Astrocyte of the cerebellum (primary cell): ENCODE measurements around the gene ANKRD60.

ENCODE experiments used
- DNase-seq: peaks from one replicate; pipeline ENCODE4 v3.0.0-alpha.2; 2011; ENCODE audit warnings: low read depth
- H3K4me3 ChIP-seq: 2 replicates; pipeline ENCODE4 v1.5.1; 2011; ENCODE audit warnings: mild to moderate bottlenecking, low read depth, low read length, moderate library complexity
- CTCF ChIP-seq: IDR thresholded peaks from 2 replicates; pipeline ENCODE4 v1.5.1; 2012; ENCODE audit warnings: low read length, low read depth, moderate library complexity, mild to moderate bottlenecking; ENCODE audit errors: missing control alignments
- in situ Hi-C: cut with HindIII; loops from 2 replicates; pipeline ENCODE4 v1.10.0; 2017; ENCODE audit warnings: low sequenced_read_pairs

ANKRD60 gene

DNA sequence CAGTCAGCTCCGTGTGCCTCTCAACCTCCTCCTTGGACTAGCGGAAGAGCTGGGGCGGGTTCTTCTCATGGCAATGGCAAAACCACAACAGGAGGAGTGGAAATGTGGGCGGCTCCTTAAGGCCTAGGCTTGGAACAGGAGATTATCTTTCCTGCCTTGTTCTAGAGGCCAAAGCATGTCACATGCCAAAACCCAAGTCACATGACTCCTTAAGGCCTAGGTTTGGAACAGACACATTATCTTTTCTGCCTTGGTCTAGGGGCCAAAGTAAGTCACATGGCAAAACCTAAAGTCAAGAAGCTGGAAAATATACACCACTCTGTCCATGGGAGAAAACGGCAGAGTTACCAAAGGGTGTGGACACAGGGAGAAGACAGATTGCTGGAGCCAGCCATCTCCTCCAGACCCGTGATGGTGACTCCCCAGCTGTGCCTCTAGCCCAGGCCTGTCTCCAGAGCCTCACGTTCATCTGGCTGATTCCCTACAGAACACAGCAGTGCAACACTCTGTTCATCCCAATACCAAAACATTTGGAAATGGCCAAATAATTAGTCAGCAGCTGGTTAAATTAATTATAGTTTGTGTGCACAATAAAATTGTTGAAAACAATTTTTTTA is 34.2 kb downstream of the ANKRD60 start:
- no peak overlapping the region for H3K4me3 ChIP-seq
- no peak for DNase-seq
- no peak for TF ChIP-seq CTCF
- in situ Hi-C loops = loop anchor here (25.0 kb wide), 1 partner anchor 682 kb away; no protein-coding TSS in a partner anchor

GRCh38 chr20:58192567-58192966 is 35.9 kb downstream of the ANKRD60 start:
- no peak for DNase-seq
- in situ Hi-C loops = loop anchor here (25.0 kb wide), 1 partner anchor 680 kb away; no protein-coding TSS in a partner anchor
- no peak overlapping the region for H3K4me3 ChIP-seq
- TF ChIP-seq CTCF = peak; percentile 53

DNA sequence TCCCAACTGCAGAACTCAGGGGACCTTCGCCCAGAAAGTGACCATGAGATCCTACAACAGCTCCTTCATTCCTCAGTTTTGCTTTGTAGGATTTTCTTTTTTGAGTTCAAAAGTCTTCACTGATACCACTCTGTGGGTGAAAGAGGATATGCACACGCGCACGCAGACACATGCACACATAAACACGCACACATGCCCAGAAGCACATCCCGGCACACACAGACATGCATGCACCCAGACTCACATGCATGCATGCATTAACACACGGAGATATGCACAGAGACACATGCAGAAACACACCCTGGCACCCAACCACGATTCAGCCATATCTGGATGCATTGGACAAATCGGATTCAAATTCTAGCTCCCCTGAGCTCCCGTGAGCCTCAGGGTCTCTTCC is 36.4 kb downstream of the ANKRD60 start:
- DNase-seq = no peak
- TF ChIP-seq CTCF = no peak
- in situ Hi-C loops = loop anchor here (25.0 kb wide), 1 partner anchor 680 kb away; no protein-coding TSS in a partner anchor
- no peak overlapping the region for H3K4me3 ChIP-seq

GRCh38 chr20:58188527-58188926 is 39.9 kb downstream of the ANKRD60 start:
- in situ Hi-C loops = loop anchor here (25.0 kb wide), 1 partner anchor 676 kb away; no protein-coding TSS in a partner anchor
- DNase-seq = no peak
- peak; percentile 14 for TF ChIP-seq CTCF
- no peak overlapping the region for H3K4me3 ChIP-seq

DNA sequence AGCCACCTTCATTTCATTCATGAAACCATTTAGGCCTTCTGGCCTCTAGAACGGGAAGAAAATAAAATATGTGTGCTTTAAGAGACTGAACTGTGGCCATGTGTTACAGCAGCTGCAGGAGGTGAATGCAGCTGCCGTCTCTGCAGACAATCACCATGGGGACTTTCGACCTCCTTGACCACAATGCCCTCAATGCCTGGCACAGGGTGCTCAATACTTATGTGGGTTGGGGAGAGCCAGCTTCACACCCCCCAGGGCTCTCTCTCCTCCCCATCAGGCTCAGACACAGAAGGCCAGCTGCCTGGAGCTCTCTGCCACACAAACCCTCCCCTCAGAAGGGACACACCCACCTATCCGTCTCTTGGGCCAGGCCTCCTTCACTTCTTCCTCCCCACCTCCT is 43.5 kb downstream of the ANKRD60 start:
- no peak for TF ChIP-seq CTCF
- H3K4me3 ChIP-seq = no peak overlapping the region
- in situ Hi-C loops = loop anchor here (5.0 to 25.0 kb wide), 2 partner anchors 538 to 673 kb away; no protein-coding TSS in a partner anchor
- no peak for DNase-seq

- no peak overlapping the region for H3K4me3 ChIP-seq
- TF ChIP-seq CTCF = no peak
- in situ Hi-C loops = loop anchor here (5.0 to 25.0 kb wide), 2 partner anchors 537 to 672 kb away; no protein-coding TSS in a partner anchor
- no peak for DNase-seq
Measured at GRCh38 chr20:58184063-58184462, 44.4 kb downstream of the ANKRD60 start.
